Dendritic cell treated with granulocyte-macrophage colony-stimulating factor and Interleukin-4, amounts not matched to agents 40 ng/mL and 50 ng/mL, for 4 days (primary cell): Measurements from ENCODE around the gene CASZ1.

ENCODE experiments used
- H3K27ac Mint-ChIP-seq: one replicate; pipeline ENCODE4 v1.8.0; 2022; ENCODE audit warnings: mild to moderate bottlenecking, mixed read lengths
- H3K27me3 Mint-ChIP-seq: one replicate; pipeline ENCODE4 v1.8.0; 2022; ENCODE audit warnings: mild to moderate bottlenecking, mixed read lengths
- H3K36me3 Mint-ChIP-seq: one replicate; pipeline ENCODE4 v1.8.0; 2022; ENCODE audit warnings: low read depth, mixed read lengths
- H3K4me1 Mint-ChIP-seq: one replicate; pipeline ENCODE4 v1.8.0; 2022; ENCODE audit warnings: low read depth, mixed read lengths
- H3K4me3 Mint-ChIP-seq: one replicate; pipeline ENCODE4 v1.8.0; 2022; ENCODE audit warnings: mild to moderate bottlenecking, moderate library complexity, mixed read lengths
- H3K9me3 Mint-ChIP-seq: one replicate; pipeline ENCODE4 v1.8.0; 2022; ENCODE audit warnings: mixed read lengths
- intact Hi-C: fragments of 100-400 bp; cut with micrococcal nuclease; formaldehyde crosslinking; loops from one replicate; pipeline ENCODE4 v1.15.0; 2022

CASZ1 gene

GRCh38 chr1:10796029-10796944 is at the start of gene CASZ1:
CASZ1 (minus strand) TSS chr1:10796646; CDS start chr1:10693889, 102,757 bp downstream.
- peaks cover 73% of the 10 kb centered on the region for H3K27me3 Mint-ChIP-seq
- intact Hi-C loops, result no loop called here

GRCh38 chr1:10843697-10844096 is 47.3 kb upstream of the CASZ1 start:
- no peaks in the 10 kb centered on the region for H3K4me1 Mint-ChIP-seq
- intact Hi-C loops, result no loop called here
- H3K4me3 Mint-ChIP-seq, result no peak overlapping the region
- H3K36me3 Mint-ChIP-seq, result no peaks in the 10 kb centered on the region
- H3K9me3 Mint-ChIP-seq, result peaks cover 10% of the 10 kb centered on the region
- peaks cover 12% of the 10 kb centered on the region for H3K27me3 Mint-ChIP-seq
- H3K27ac Mint-ChIP-seq, result no peak overlapping the region

More at GRCh38 chr1:10796029-10796944, at the start of gene CASZ1:
- Mint-ChIP-seq H3K9me3 (no peaks in the 10 kb centered on the region), H3K36me3 (no peaks in the 10 kb centered on the region), H3K4me3 (no peak within 1 kb of the TSS), H3K27ac (no peak within 1 kb of the TSS), H3K4me1 (peaks cover 7% of the 10 kb centered on the region)

- Mint-ChIP-seq H3K4me1 (no peaks in the 10 kb centered on the region), H3K27me3 (peaks cover 29% of the 10 kb centered on the region), H3K4me3 (no peak overlapping the region), H3K27ac (no peak overlapping the region), H3K9me3 (peaks cover 10% of the 10 kb centered on the region), H3K36me3 (no peaks in the 10 kb centered on the region)
- intact Hi-C loops, result no loop called here
These were observed 44.7 kb upstream of the CASZ1 start for GRCh38 chr1:10841118-10841517.

- Mint-ChIP-seq H3K4me1 (no peaks in the 10 kb centered on the region), H3K9me3 (peaks cover 8% of the 10 kb centered on the region), H3K27ac (no peak overlapping the region), H3K4me3 (no peak overlapping the region), H3K27me3 (peaks cover 35% of the 10 kb centered on the region), H3K36me3 (no peaks in the 10 kb centered on the region)
- intact Hi-C loops, result no loop called here
These were observed 42.8 kb upstream of the CASZ1 start for GRCh38 chr1:10839188-10839770.

- Mint-ChIP-seq H3K36me3 (no peaks in the 10 kb centered on the region), H3K9me3 (peaks cover under 1% of the 10 kb centered on the region), H3K27me3 (peaks cover 38% of the 10 kb centered on the region), H3K4me1 (no peaks in the 10 kb centered on the region), H3K27ac (no peak overlapping the region), H3K4me3 (no peak overlapping the region)
- intact Hi-C loops, result no loop called here
These were observed 42.1 kb upstream of the CASZ1 start for GRCh38 chr1:10838541-10838940.

GRCh38 chr1:10836726-10837125 is 40.3 kb upstream of the CASZ1 start:
- Mint-ChIP-seq H3K27me3 (peaks cover 44% of the 10 kb centered on the region), H3K36me3 (no peaks in the 10 kb centered on the region), H3K9me3 (no peaks in the 10 kb centered on the region), H3K27ac (no peak overlapping the region), H3K4me3 (no peak overlapping the region), H3K4me1 (no peaks in the 10 kb centered on the region)
- intact Hi-C loops, result no loop called here

GRCh38 chr1:10835822-10836421 is 39.5 kb upstream of the CASZ1 start:
- Mint-ChIP-seq H3K4me3 (no peak overlapping the region), H3K27ac (no peak overlapping the region), H3K27me3 (peaks cover 46% of the 10 kb centered on the region), H3K4me1 (peaks cover 3% of the 10 kb centered on the region), H3K36me3 (no peaks in the 10 kb centered on the region), H3K9me3 (no peaks in the 10 kb centered on the region)
- intact Hi-C loops, result no loop called here

GRCh38 chr1:10835421-10835820 is 39.0 kb upstream of the CASZ1 start:
- intact Hi-C loops, result no loop called here
- H3K27ac Mint-ChIP-seq, result no peak overlapping the region
- peaks cover 46% of the 10 kb centered on the region for H3K27me3 Mint-ChIP-seq
- H3K4me1 Mint-ChIP-seq, result peaks cover 8% of the 10 kb centered on the region
- no peaks in the 10 kb centered on the region for H3K9me3 Mint-ChIP-seq
- H3K36me3 Mint-ChIP-seq, result no peaks in the 10 kb centered on the region
- no peak overlapping the region for H3K4me3 Mint-ChIP-seq

GRCh38 chr1:10834770-10835412 is 38.4 kb upstream of the CASZ1 start:
- peaks cover 13% of the 10 kb centered on the region for H3K4me1 Mint-ChIP-seq
- peaks cover 46% of the 10 kb centered on the region for H3K27me3 Mint-ChIP-seq
- no peaks in the 10 kb centered on the region for H3K36me3 Mint-ChIP-seq
- H3K9me3 Mint-ChIP-seq, result no peaks in the 10 kb centered on the region
- intact Hi-C loops, result no loop called here
- no peak overlapping the region for H3K4me3 Mint-ChIP-seq
- H3K27ac Mint-ChIP-seq, result no peak overlapping the region

- peaks cover 48% of the 10 kb centered on the region for H3K27me3 Mint-ChIP-seq
These were observed 37.4 kb upstream of the CASZ1 start for GRCh38 chr1:10833630-10834557.

GRCh38 chr1:10832703-10833102 is 36.3 kb upstream of the CASZ1 start:
- peaks cover 15% of the 10 kb centered on the region for H3K4me1 Mint-ChIP-seq
- no peaks in the 10 kb centered on the region for H3K36me3 Mint-ChIP-seq
- no peak overlapping the region for H3K27ac Mint-ChIP-seq
- intact Hi-C loops, result no loop called here
- H3K9me3 Mint-ChIP-seq, result no peaks in the 10 kb centered on the region
- H3K27me3 Mint-ChIP-seq, result peaks cover 55% of the 10 kb centered on the region
- H3K4me3 Mint-ChIP-seq, result no peak overlapping the region

More at GRCh38 chr1:10833630-10834557, 37.4 kb upstream of the CASZ1 start:
- Mint-ChIP-seq H3K9me3 (no peaks in the 10 kb centered on the region), H3K36me3 (no peaks in the 10 kb centered on the region), H3K27ac (no peak overlapping the region), H3K4me1 (peaks cover 15% of the 10 kb centered on the region), H3K4me3 (no peak overlapping the region)
- intact Hi-C loops, result no loop called here

- Mint-ChIP-seq H3K36me3 (no peaks in the 10 kb centered on the region), H3K27ac (no peak overlapping the region), H3K9me3 (no peaks in the 10 kb centered on the region), H3K27me3 (peaks cover 46% of the 10 kb centered on the region), H3K4me3 (no peak overlapping the region), H3K4me1 (peaks cover 15% of the 10 kb centered on the region)
- intact Hi-C loops, result no loop called here
These were observed 34.7 kb upstream of the CASZ1 start for GRCh38 chr1:10830961-10831668.
